NCI-H748 treated with DMSO at 0.1 percent for 48 hours (cell line): ENCODE data around the gene HPSE.
A peak's percentile ranks its signal among the peaks of the same experiment; 100 is the strongest.
"Not testable (repeated sequence)": the region's sequence is repeated elsewhere in the genome, so short reads cannot be mapped to it uniquely, and the experiment has no call there.

Experiments used
- DNase-seq: peaks from one replicate; lab custom pipeline; 2025; lab: John Stamatoyannopoulos, UW

HPSE gene

GRCh38 chr4:83283181-83283580 lies 51.5 kb downstream of the HPSE start:
- DNase-seq, result no peak

GRCh38 chr4:83282049-83282535 lies 52.6 kb downstream of the HPSE start:
- peak; percentile 38 for DNase-seq

- no peak for DNase-seq
Observed at GRCh38 chr4:83281307-83281706, 53.3 kb downstream of the HPSE start.

GRCh38 chr4:83276299-83277040 lies 58.2 kb downstream of the HPSE start:
- DNase-seq, result no peak

- not testable (repeated sequence) for DNase-seq
Observed at GRCh38 chr4:83273926-83274325, 60.7 kb downstream of the HPSE start.

GRCh38 chr4:83272900-83273299 lies 61.7 kb downstream of the HPSE start:
- DNase-seq, result no peak

GRCh38 chr4:83269256-83269655 lies 65.4 kb downstream of the HPSE start:
- DNase-seq, result no peak

GRCh38 chr4:83268491-83268890 lies 66.2 kb downstream of the HPSE start:
- no peak for DNase-seq

GRCh38 chr4:83267830-83268475 lies 66.7 kb downstream of the HPSE start:
- DNase-seq, result no peak

- DNase-seq, result no peak
Observed at GRCh38 chr4:83267121-83267829, 67.4 kb downstream of the HPSE start.

- DNase-seq, result no peak
Observed at GRCh38 chr4:83266689-83267088, 68.0 kb downstream of the HPSE start.

GRCh38 chr4:83263106-83263505 lies 71.5 kb downstream of the HPSE start:
- no peak for DNase-seq

GRCh38 chr4:83262682-83263081 lies 72.0 kb downstream of the HPSE start:
- DNase-seq, result no peak

- DNase-seq, result no peak
Observed at GRCh38 chr4:83261307-83261706, 73.3 kb downstream of the HPSE start.

- DNase-seq, result no peak
Observed at GRCh38 chr4:83259586-83259985, 75.1 kb downstream of the HPSE start.

GRCh38 chr4:83258461-83258860 lies 76.2 kb downstream of the HPSE start:
- DNase-seq, result no peak

- DNase-seq, result no peak
Observed at GRCh38 chr4:83257811-83258210, 76.8 kb downstream of the HPSE start.

- no peak for DNase-seq
Observed at GRCh38 chr4:83255584-83255983, 79.1 kb downstream of the HPSE start.

- DNase-seq, result peak; percentile 62
Observed at GRCh38 chr4:83252782-83253405, 81.8 kb downstream of the HPSE start.

GRCh38 chr4:83251447-83251830 lies 83.2 kb downstream of the HPSE start:
- no peak for DNase-seq

GRCh38 chr4:83250687-83251446 lies 83.8 kb downstream of the HPSE start:
- DNase-seq, result no peak

GRCh38 chr4:83248486-83248885 lies 86.2 kb downstream of the HPSE start:
- no peak for DNase-seq
